HEK293 (cell line): Measurements from ENCODE around the gene PSMB9.

ENCODE experiments used
- CTCF ChIP-seq: fragments of 450-650 bp; formaldehyde crosslinking; IDR thresholded peaks from 2 replicates; pipeline ENCODE4 v1.5.1; 2016; ENCODE audit warnings: missing biosample characterization, missing genetic modification characterization
- ZFP3 ChIP-seq: fragments of 450-650 bp; formaldehyde crosslinking; IDR thresholded peaks from 2 replicates; pipeline ENCODE4 v1.5.1; 2016; ENCODE audit warnings: low read depth, missing biosample characterization, missing genetic modification characterization
- ZNF184 ChIP-seq: fragments of 450-650 bp; IDR thresholded peaks from 2 replicates; pipeline ENCODE4 v1.5.1; 2018; ENCODE audit warnings: missing biosample characterization, mild to moderate bottlenecking, missing genetic modification characterization
- ZNF280C ChIP-seq: fragments of 450-650 bp; formaldehyde crosslinking; IDR thresholded peaks from 2 replicates; pipeline ENCODE4 v1.5.1; 2016; ENCODE audit warnings: missing biosample characterization, missing genetic modification characterization
- ZNF449 ChIP-seq: fragments of 450-650 bp; formaldehyde crosslinking; IDR thresholded peaks from 2 replicates; pipeline ENCODE4 v1.5.1; 2017; ENCODE audit warnings: missing biosample characterization, mild to moderate bottlenecking, missing genetic modification characterization, moderate library complexity

GRCh38 chr6:32851025-32851424, 3.0 kb upstream of the PSMB9 start:
- TF ChIP-seq ZFP3 (tag by site-specific recombination) (no peak), ZNF449 (tag by site-specific recombination) (no peak), ZNF184 (tag by site-specific recombination) (no peak), ZNF280C (tag by site-specific recombination) (no peak), CTCF (no peak)
